ENCODE data around the gene MYH10.

DNA sequence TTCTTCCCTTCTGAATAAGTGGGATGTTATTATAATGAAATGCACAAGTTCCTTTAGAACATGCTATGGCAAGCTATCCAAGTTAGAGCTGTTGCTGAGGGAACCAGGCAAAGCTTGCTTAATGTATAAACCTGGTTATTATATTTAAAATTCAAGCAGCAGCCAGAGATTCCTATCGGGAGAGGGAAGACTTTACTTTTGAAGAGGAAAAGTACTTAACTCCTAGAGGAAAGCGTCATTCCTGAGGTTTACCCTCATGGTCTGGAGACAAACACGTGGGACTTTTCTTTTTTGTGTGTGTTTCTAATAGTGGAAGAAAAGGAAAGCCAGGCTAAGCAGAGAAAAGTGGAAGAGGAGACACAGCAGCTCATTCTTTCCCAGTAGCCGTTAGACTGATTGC, 39.9 kb upstream of the MYH10 start:
- no peak for TF ChIP-seq CTCF (IDR thresholded peaks at IDR 0.05; ENCODE audit: low read length)
- no peak for TF ChIP-seq EZH2phosphoT487 (IDR thresholded peaks at IDR 0.05; ENCODE audit: low read length)

Measured in MM.1S (cell line).